K562 (cell line): Measurements from ENCODE around the gene LNX2. TPM values are rescaled to one million over a fixed set of nuclear protein-coding genes. Genes with fewer than 3 reads are reported as not detected.

ENCODE experiments used
- ATAC-seq: fragments of 200-7000 bp; cut with Tn5 transposase; 3 replicates; pipeline ENCODE4 v1.9.1; 2020; ENCODE audit warnings: moderate library complexity
- BruUV-seq: library from RNA; stranded (reverse); fragments of 400-500 nt; replicated peaks from 2 replicates; lab custom pipeline; 2021; lab: Mats Ljungman, UMichigan
- CTCF ChIA-PET: fragments of 300-600 bp; formaldehyde crosslinking; extraction: SDS; loops from one replicate; lab custom pipeline; 2021; ENCODE audit warnings: low intra/inter-chr PET ratio; lab: Yijun Ruan, JAX
- POLR2A ChIA-PET: fragments of 300-600, 350-650 bp; sonication (Branson Sonifier 250); formaldehyde crosslinking; extraction: SDS; loops from one replicate; lab custom pipeline; 2021; ENCODE audit warnings: antibody characterized with exemption, inconsistent platforms; lab: Yijun Ruan, JAX
- DNase-seq, 4 experiments: peaks; one replicate each; pipeline versions ENCODE4 v3.0.0 to v3.0.0-alpha.2; 2011 to 2018; ENCODE audit warnings: low spot score in 3 of 4, mixed read lengths in 3 of 4; ENCODE audit errors: extremely low read depth in 1 of 4
- FAIRE-seq: peaks from 2 replicates; lab custom pipeline; 2011; peaks lifted over from hg19 to GRCh38; lab: Jason Lieb, UNC
- H2AFZ ChIP-seq: 2 replicates; pipeline ENCODE4 v1.6.0; 2011; ENCODE audit warnings: low read depth, low read length, control low read depth, inconsistent platforms
- H3K27ac ChIP-seq: fragments of 200-600 bp; 3 replicates; pipeline ENCODE4 v1.8.0; 2011; ENCODE audit warnings: low read depth, mild to moderate bottlenecking, control low read depth, inconsistent platforms, low read length, moderate library complexity, mixed read lengths; ENCODE audit errors: extremely low read depth
- H3K27me3 ChIP-seq, 2 experiments: fragments of 300-600 bp in 1 of 2; 2 replicates in 1 of 2; 3 replicates in 1 of 2; pipeline versions ENCODE4 v1.6.0 to v1.8.0; 2011; ENCODE audit warnings: inconsistent platforms in 2 of 2, low read length in 2 of 2, mild to moderate bottlenecking in 1 of 2, mixed read lengths in 1 of 2, moderate library complexity in 1 of 2; ENCODE audit not compliant: control insufficient read depth in 2 of 2, insufficient read depth in 2 of 2
- H3K36me3 ChIP-seq: fragments of 300-600 bp; 3 replicates; pipeline ENCODE4 v1.8.0; 2011; ENCODE audit warnings: mild to moderate bottlenecking, low read length, inconsistent platforms; ENCODE audit not compliant: control insufficient read depth, insufficient read depth
- H3K4me1 ChIP-seq, 2 experiments: fragments of 200-600 bp in 1 of 2; replicated peaks in 1 of 2; 2 replicates in 1 of 2; 3 replicates in 1 of 2; pipeline versions ENCODE4 v1.5.1 to v1.8.0; 2011; ENCODE audit warnings: inconsistent platforms in 2 of 2, low read length in 2 of 2, mild to moderate bottlenecking in 1 of 2, mixed read lengths in 1 of 2, moderate library complexity in 1 of 2; ENCODE audit not compliant: control insufficient read depth in 2 of 2, insufficient read depth in 2 of 2
- H3K4me2 ChIP-seq: 2 replicates; pipeline ENCODE4 v1.6.1; 2011; ENCODE audit warnings: low read length, control low read depth, inconsistent platforms, mixed read lengths; ENCODE audit not compliant: insufficient read depth
- H3K4me3 ChIP-seq: fragments of 200-600 bp; sonication (generic), shearing (Covaris generic); 2 replicates; pipeline ENCODE4 v1.5.1; 2016; ENCODE audit warnings: control low read depth, inconsistent platforms
- H3K79me2 ChIP-seq: fragments of 200-600 bp; 3 replicates; pipeline ENCODE4 v1.8.0; 2011; ENCODE audit warnings: low read length, inconsistent platforms; ENCODE audit not compliant: control insufficient read depth, insufficient read depth
- H3K9ac ChIP-seq, 2 experiments: 2 replicates each; pipeline versions ENCODE4 v1.6.0 to v1.6.1; 2011; ENCODE audit warnings: low read depth in 2 of 2, low read length in 2 of 2, control low read depth in 1 of 2, inconsistent platforms in 1 of 2, mild to moderate bottlenecking in 1 of 2, mixed read lengths in 1 of 2; ENCODE audit not compliant: insufficient read depth in 1 of 2
- H3K9me1 ChIP-seq: one replicate; pipeline ENCODE4 v1.6.0; 2011; ENCODE audit warnings: inconsistent platforms, mild to moderate bottlenecking, low read length, moderate library complexity; ENCODE audit not compliant: control insufficient read depth, insufficient read depth
- H3K9me3 ChIP-seq: replicated peaks from 2 replicates; pipeline ENCODE4 v1.5.1; 2011; ENCODE audit warnings: low read depth, low read length, inconsistent platforms; ENCODE audit not compliant: control insufficient read depth, insufficient read depth
- H4K20me1 ChIP-seq: replicated peaks from 2 replicates; pipeline ENCODE4 v1.6.1; 2011; ENCODE audit warnings: low read length, inconsistent platforms, mixed read lengths; ENCODE audit not compliant: control insufficient read depth, insufficient read depth
- C11orf30 ChIP-seq: fragments of 450-650 bp; IDR thresholded peaks from 2 replicates; pipeline ENCODE4 v1.6.1; 2016; ENCODE audit warnings: low read depth, mild to moderate bottlenecking
- DIDO1 ChIP-seq: fragments of 450-650 bp; IDR thresholded peaks from 2 replicates; pipeline ENCODE4 v1.6.1; 2016; ENCODE audit warnings: low read depth, missing biosample characterization, missing genetic modification characterization
- TRIM25 ChIP-seq: fragments of 450-650 bp; IDR thresholded peaks from 2 replicates; pipeline ENCODE4 v1.7.0; 2016; ENCODE audit warnings: borderline replicate concordance
- ZNF609 ChIP-seq: sonication (generic); formaldehyde crosslinking; IDR thresholded peaks from 2 replicates; pipeline ENCODE4 v1.8.1; 2023; ENCODE audit warnings: missing genetic modification reagents, mild to moderate bottlenecking, borderline replicate concordance
- WGBS: fragments of 100-300 bp; shearing (Covaris generic); methylation state at CpG from one replicate; pipeline ENCODE4 v1.1.6; 2016; ENCODE audit warnings: low coverage, mixed read lengths; ENCODE audit not compliant: insufficient coverage; ENCODE audit errors: missing lambda C conversion rate; 5-methylcytosine and 5-hydroxymethylcytosine counted together
- in situ Hi-C: fragments of 300-500 bp; cut with MboI; formaldehyde crosslinking; loops from 4 replicates; pipeline ENCODE4 v1.15.0; 2018; ENCODE audit warnings: inconsistent platforms, mixed read lengths
- intact Hi-C: fragments of 100-400 bp; cut with micrococcal nuclease; formaldehyde crosslinking; loops from 2 replicates; pipeline ENCODE4 v1.14.2; 2022
- polyA plus RNA-seq, 8 experiments: library from polyadenylated mRNA; depleted of rRNA in 4 of 8; stranded (reverse) in 5 of 8; unstranded in 3 of 8; fragments of >200 nt; fragmentation: Nextera tagmentation in 2 of 8; fragmentation: Illumina TruSeq in 1 of 8; extraction: Ambion mirVana in 2 of 8; extraction: Trizol in 1 of 8; gene quantifications; 2 replicates each; pipeline versions ENCODE4 v1.2.1 to v1.2.3, GENCODE V29; 2011 to 2014; ENCODE audit warnings: inconsistent platforms in 1 of 8, missing spikeins in 1 of 8
- total RNA-seq, 7 experiments: library from RNA; depleted of rRNA in 6 of 7; stranded (reverse); fragments of >200 nt in 6 of 7; fragmentation: Illumina TruSeq in 2 of 7; extraction: Trizol in 2 of 7; gene quantifications; 2 replicates each; pipeline versions ENCODE4 v1.2.1 to v1.2.3, GENCODE V29; 2011 to 2021; ENCODE audit warnings: low replicate concordance in 1 of 7

The LNX2 gene
- total and polyA plus RNA-seq, 9 of the 15 experiments (the other 6 are each of a cell fraction or from before 2014, with no cell fraction given) = 1.5 to 5.5 (median 4.0) TPM

- BruUV-seq = no TSS peak
- intact Hi-C loops (no loop called here), in situ Hi-C loops (no loop called here)
- peaks cover 8% of the 10 kb centered on the region; the same call in 2 of the 3 replicates for H3K79me2 ChIP-seq
- no peak overlapping the region for H3K9ac ChIP-seq
- H2AFZ ChIP-seq = no peak overlapping the region
- H3K27me3 ChIP-seq = no peaks in the 10 kb centered on the region
- H3K4me1 ChIP-seq = peaks cover 0 to 3% of the 10 kb centered on the region in 2 experiments; a peak in 2 of 5 replicates
- peaks cover 15% of the 10 kb centered on the region; the same call in 1 of the 3 replicates for H3K36me3 ChIP-seq
- peaks cover 5% of the 10 kb centered on the region for H3K9me1 ChIP-seq
- ChIA-PET CTCF (no interaction called here), POLR2A (interaction anchor here (0.7 to 2.0 kb wide), 3 partner anchors 9 to 20 kb away, joined by 3 to 6 read pairs (median 3); no protein-coding TSS in a partner anchor)
- no peak overlapping the region for H3K27ac ChIP-seq
- FAIRE-seq (no peak), DNase-seq (no peak), ATAC-seq (no peak)
- no peak overlapping the region for H3K4me2 ChIP-seq
- H3K9me3 ChIP-seq = no peaks in the 10 kb centered on the region
- no peaks in the 10 kb centered on the region for H4K20me1 ChIP-seq
- WGBS = 77% methylated on average over 2 of the region's 2 CpGs
- no peak overlapping the region for H3K4me3 ChIP-seq
- TF ChIP-seq C11orf30 = no peak
- TF ChIP-seq TRIM25 = no peak
- no peak for TF ChIP-seq ZNF609 (CRISPR knock-in tag)
- no peak for TF ChIP-seq DIDO1 (tag)
Measured at GRCh38 chr13:27634231-27634630, 13.9 kb upstream of the LNX2 start.
